BE2C (cell line): ENCODE results near the gene PTGER3.

Experiments used
- DNase-seq: peaks from one replicate; pipeline ENCODE4 v3.0.0-alpha.2; 2020
- H3K27me3 ChIP-seq: fragments of 250-450 bp; sonication (Bioruptor Pico); 2 replicates; pipeline ENCODE4 v1.5.1; 2020; ENCODE audit warnings: mild to moderate bottlenecking
- H3K36me3 ChIP-seq: fragments of 250-450 bp; sonication (Bioruptor Pico); 2 replicates; pipeline ENCODE4 v1.5.1; 2020; ENCODE audit warnings: mild to moderate bottlenecking
- H3K4me1 ChIP-seq: fragments of 250-450 bp; sonication (Bioruptor Pico); 2 replicates; pipeline ENCODE4 v1.5.1; 2020
- H3K4me3 ChIP-seq: 2 replicates; pipeline ENCODE4 v1.5.1; 2011; ENCODE audit warnings: low read depth, low read length
- H3K9me3 ChIP-seq: fragments of 250-450 bp; sonication (Bioruptor Pico); 2 replicates; pipeline ENCODE4 v1.5.1; 2020
- CTCF ChIP-seq: IDR thresholded peaks from 2 replicates; pipeline ENCODE4 v1.5.1; 2012; ENCODE audit warnings: mild to moderate bottlenecking, low read depth, low read length

The PTGER3 gene

GRCh38 chr1:71045463-71046028 is 2.1 kb downstream of the PTGER3 start:
- TF ChIP-seq CTCF, result no peak
- Histone ChIP-seq H3K36me3 (no peaks in the 10 kb centered on the region), H3K4me1 (peaks cover 2% of the 10 kb centered on the region; the same call in 1 of the 2 replicates), H3K9me3 (no peaks in the 10 kb centered on the region), H3K4me3 (no peak overlapping the region), H3K27me3 (no peaks in the 10 kb centered on the region)
- no peak for DNase-seq

GRCh38 chr1:71044833-71045232 is 2.8 kb downstream of the PTGER3 start:
- no peak for TF ChIP-seq CTCF
- Histone ChIP-seq H3K4me1 (peaks cover 1% of the 10 kb centered on the region; the same call in 1 of the 2 replicates), H3K27me3 (no peaks in the 10 kb centered on the region), H3K9me3 (no peaks in the 10 kb centered on the region), H3K4me3 (no peak overlapping the region), H3K36me3 (no peaks in the 10 kb centered on the region)
- DNase-seq, result no peak

GRCh38 chr1:71043065-71043464 is 4.6 kb downstream of the PTGER3 start:
- Histone ChIP-seq H3K36me3 (no peaks in the 10 kb centered on the region), H3K4me3 (no peak overlapping the region), H3K27me3 (no peaks in the 10 kb centered on the region), H3K4me1 (no peaks in the 10 kb centered on the region), H3K9me3 (no peaks in the 10 kb centered on the region)
- no peak for TF ChIP-seq CTCF
- no peak for DNase-seq

- Histone ChIP-seq H3K4me3 (no peak overlapping the region), H3K36me3 (no peaks in the 10 kb centered on the region), H3K9me3 (no peaks in the 10 kb centered on the region), H3K4me1 (no peaks in the 10 kb centered on the region), H3K27me3 (no peaks in the 10 kb centered on the region)
- no peak for DNase-seq
- TF ChIP-seq CTCF, result no peak
These were observed 5.8 kb downstream of the PTGER3 start for GRCh38 chr1:71041806-71042205.

GRCh38 chr1:71039661-71040262 is 7.9 kb downstream of the PTGER3 start:
- TF ChIP-seq CTCF, result no peak
- Histone ChIP-seq H3K4me3 (no peak overlapping the region), H3K36me3 (no peaks in the 10 kb centered on the region), H3K4me1 (no peaks in the 10 kb centered on the region), H3K27me3 (no peaks in the 10 kb centered on the region), H3K9me3 (no peaks in the 10 kb centered on the region)
- no peak for DNase-seq

GRCh38 chr1:71038942-71039341 is 8.7 kb downstream of the PTGER3 start:
- TF ChIP-seq CTCF, result no peak
- no peak overlapping the region for H3K4me3 ChIP-seq
- DNase-seq, result no peak
- no peaks in the 10 kb centered on the region for H3K4me1 ChIP-seq
- no peaks in the 10 kb centered on the region for H3K9me3 ChIP-seq
- no peaks in the 10 kb centered on the region for H3K27me3 ChIP-seq
- no peaks in the 10 kb centered on the region for H3K36me3 ChIP-seq
